ENCODE measurements around the gene INO80E. TPM values are rescaled to one million over a fixed set of nuclear protein-coding genes. Genes with fewer than 3 reads are reported as not detected.

Gene INO80E
- polyA plus RNA-seq, 2 of the 4 experiments (the other 2 are of a cell fraction), result 41.3 to 89.0 TPM

GRCh38 chr16:29983420-29984136 is 12.5 kb upstream of the INO80E start:
- POLR2A ChIA-PET, result no interaction called here
- FAIRE-seq, result no peak

GRCh38 chr16:29984137-29984763 is 11.8 kb upstream of the INO80E start:
- POLR2A ChIA-PET, result no interaction called here
- Histone ChIP-seq H3K9me3 (no peaks in the 10 kb centered on the region), H3K4me2 (no peak overlapping the region), H3K4me3 (no peak overlapping the region), H3K27ac (no peak overlapping the region), H3K4me1 (no peaks in the 10 kb centered on the region)
- CTCF ChIA-PET, result interaction anchor here (0.9 to 5.3 kb wide), 6 partner anchors 9 to 48 kb away, joined by 3 to 22 read pairs (median 4); partner anchors contain the start of gene TAOK2
- WGBS (ENCODE audit: missing lambda C conversion rate), result 89% methylated on average over 6 of the region's 6 CpGs
- ATAC-seq (no peak), FAIRE-seq (no peak), DNase-seq (ENCODE audit: low read depth in 1 of 2, low spot score in 1 of 2) (no peak)
- no peak for TF ChIP-seq MYC (IDR thresholded peaks at IDR 0.05; ENCODE audit: borderline replicate concordance, low read length)
- no peak for TF ChIP-seq JUN (IDR thresholded peaks at IDR 0.05)
- TF ChIP-seq JUNB (IDR thresholded peaks at IDR 0.05), result no peak
- no peak for TF ChIP-seq ATOH8 (CRISPR knock-in tag; IDR thresholded peaks at IDR 0.05; ENCODE audit: low read depth)
- TF ChIP-seq ZFP36 (IDR thresholded peaks at IDR 0.05; ENCODE audit: borderline replicate concordance, partially characterized antibody), result no peak
- no peak for TF ChIP-seq NR3C1 (IDR thresholded peaks at IDR 0.05)
- no peak for TF ChIP-seq POLR2AphosphoS2 (conservative IDR thresholded peaks at IDR 0.05; ENCODE audit: low read length)
- TF ChIP-seq PHF8 (IDR thresholded peaks at IDR 0.05; ENCODE audit: borderline replicate concordance, low read depth), result no peak
- TF ChIP-seq KDM5A (IDR thresholded peaks at IDR 0.05), result no peak
- TF ChIP-seq RCOR1 (IDR thresholded peaks at IDR 0.05; ENCODE audit: low read depth, low read length), result no peak
- TF ChIP-seq ZNF302 (CRISPR knock-in tag; IDR thresholded peaks at IDR 0.05), result no peak
- no peak for TF ChIP-seq CTCF (IDR thresholded peaks at IDR 0.05)
- TF ChIP-seq CHD4 (IDR thresholded peaks at IDR 0.05; ENCODE audit: borderline replicate concordance), result no peak
- no peak for TF ChIP-seq HEYL (CRISPR knock-in tag; IDR thresholded peaks at IDR 0.05)
- TF ChIP-seq HOXA7 (CRISPR knock-in tag; IDR thresholded peaks at IDR 0.05), result no peak
- TF ChIP-seq REST (IDR thresholded peaks at IDR 0.05), result no peak
- TF ChIP-seq SREBF2 (IDR thresholded peaks at IDR 0.05), result no peak
- no peak for TF ChIP-seq ZC3H11A (IDR thresholded peaks at IDR 0.05)
- TF ChIP-seq FOSL2 (IDR thresholded peaks at IDR 0.05), result no peak
- TF ChIP-seq FOSL2 (CRISPR knock-in tag; IDR thresholded peaks at IDR 0.05), result no peak

More at GRCh38 chr16:29983420-29984136, 12.5 kb upstream of the INO80E start:
- no peak for ATAC-seq
- Histone ChIP-seq H3K27ac (no peak overlapping the region), H3K4me3 (no peak overlapping the region), H3K4me2 (no peak overlapping the region), H3K9me3 (no peaks in the 10 kb centered on the region), H3K4me1 (no peaks in the 10 kb centered on the region)
- TF ChIP-seq TP53 (CRISPR knock-in tag; IDR thresholded peaks at IDR 0.05) (no peak), ESRRA (IDR thresholded peaks at IDR 0.05; ENCODE audit: borderline replicate concordance, low read length) (no peak)
- DNase-seq (ENCODE audit: low read depth in 1 of 2, low spot score in 1 of 2), result no peak
- WGBS (ENCODE audit: missing lambda C conversion rate), result 85% methylated on average over 12 of the region's 12 CpGs
- CTCF ChIA-PET, result interaction anchor here (1.0 to 5.3 kb wide), 6 partner anchors 9 to 38 kb away, joined by 3 to 22 read pairs (median 4); partner anchors contain the start of gene TAOK2

All from A549 (cell line).